Heart right ventricle (tissue), 16 donors: ENCODE data around the gene AGBL4. TPM values are rescaled to one million over a fixed set of nuclear protein-coding genes. Genes with fewer than 3 reads are reported as not detected.

Source experiments
- ATAC-seq, 8 donors: fragments of 200-7000 bp; cut with Tn5 transposase; one replicate each; pipeline ENCODE4 v1.9.1; 2020; ENCODE audit warnings: mild to moderate bottlenecking in 8 of 8, moderate library complexity in 8 of 8, moderate number of reproducible peaks in 1 of 8
- DNase-seq, 2 donors: peaks; one replicate each; pipeline ENCODE4 v3.0.0-alpha.2; 2020
- H3K27ac ChIP-seq, 10 donors: fragments of 200-600 bp; sonication (generic) in 2 of 10; one replicate each; pipeline versions ENCODE4 v1.5.0 to v1.8.0; 2020 to 2022; ENCODE audit warnings: mild to moderate bottlenecking in 3 of 10
- H3K27me3 ChIP-seq, 7 donors: fragments of 200-600 bp; one replicate each; pipeline ENCODE4 v1.8.0; 2021 to 2022; ENCODE audit warnings: mild to moderate bottlenecking in 2 of 7
- H3K36me3 ChIP-seq, 9 donors: fragments of 200-600 bp; sonication (generic) in 1 of 9; one replicate each; pipeline versions ENCODE4 v1.5.0 to v1.8.0; 2020 to 2022; ENCODE audit warnings: mild to moderate bottlenecking in 2 of 9
- H3K4me1 ChIP-seq, 9 donors: fragments of 200-600 bp; sonication (generic) in 1 of 9; one replicate each; pipeline versions ENCODE4 v1.5.0 to v1.8.0; 2020 to 2022; ENCODE audit warnings: mild to moderate bottlenecking in 4 of 9
- H3K4me3 ChIP-seq, 10 donors: fragments of 200-600 bp; sonication (generic) in 2 of 10; one replicate each; pipeline versions ENCODE4 v1.5.0 to v1.8.0; 2020 to 2022; ENCODE audit warnings: mild to moderate bottlenecking in 7 of 10, moderate library complexity in 2 of 10
- H3K9me3 ChIP-seq, 11 donors: fragments of 200-600 bp in 10 of 11; sonication (generic) in 2 of 11; one replicate each; pipeline versions ENCODE4 v1.5.0 to v1.8.0; 2013 to 2022; ENCODE audit warnings: mild to moderate bottlenecking in 2 of 11, control low read depth in 1 of 11, moderate library complexity in 1 of 11
- CTCF ChIP-seq, 9 donors: fragments of 200-600 bp; sonication (generic) in 2 of 9; IDR thresholded peaks; one replicate each; pipeline versions ENCODE4 v1.5.0 to v1.8.0; 2021 to 2022; ENCODE audit warnings: antibody characterized with exemption in 9 of 9, mild to moderate bottlenecking in 5 of 9, moderate library complexity in 1 of 9
- WGBS, 2 donors: extraction: QIAGEN DNeasy Blood & Tissue Kit; methylation state at CpG; one replicate each; pipeline ENCODE4 v1.1.7; 2013; ENCODE audit warnings: inconsistent platforms in 1 of 2; 5-methylcytosine and 5-hydroxymethylcytosine counted together
- intact Hi-C, 10 donors: fragments of 100-400 bp; cut with DNase I; formaldehyde crosslinking; loops; one replicate each; pipeline versions ENCODE4 v1.11.1 to v1.14.2; 2022
- polyA plus RNA-seq, 2 donors: library from polyadenylated mRNA; stranded (reverse); fragments of 200-250 nt; gene quantifications; one replicate each; pipeline ENCODE4 v1.2.3, GENCODE V29; 2013
- total RNA-seq, 10 donors: library from RNA; stranded (reverse); fragmentation: NEBNext Ultra II Directional in 3 of 10; extraction: Animal tissue kit (Norgen Biotek cat#: 25700) in 3 of 10; gene quantifications; one replicate each; pipeline versions ENCODE4 v1.2.1 to v1.2.4, GENCODE V29; 2021 to 2023
- donor health status: Arrhythmogenic right ventricular cardiomyopathy.
- donor health status: ischemic (EF 13 %, LVEDD 7.1; RV severe dilation, severe dysfunction).
- donor health status: healthy with polysubstance abuse.
- donor health status: DM: no; HTN: yes; CAD: no.
- donor health status: DM: no; HTN: no; CAD: no.
- donor health status: ischemic (EF 25% LVEDD 6.9; RV normal size, moderate dysfunction).
- donor health status: ischemic (EF 25% LVEDD 5.7; RV mildly dilated, moderate dysfunction).
- donor health status: healthy.
- donor health status: DM: yes; HTN: yes; CAD: no.
- donor health status: Ischemic cardiomyopathy.
- donor health status: ischemic (EF 35%, LVEDD 5.7; RV mildly dilated, moderate dysfunction).
- donor health status: nonischemic (EF 11% LVEDD 7.7; RV severe dilation, severe dysfunction).
- donor health status: DM: yes; HTN: yes; CAD: no.
- donor health status: PGD.
- donor health status: ischemic (EF 29% LVEDD 5.4; RV normal size, mild dysfunction).
- donor health status: nonischemic (EF 23%, LVEDD 6.1; RV moderate dilation, normal function).

The AGBL4 gene
- total and polyA plus RNA-seq, 12 donors, result 0.04 to 0.93 (median 0.46) TPM; not detected in 2

DNA sequence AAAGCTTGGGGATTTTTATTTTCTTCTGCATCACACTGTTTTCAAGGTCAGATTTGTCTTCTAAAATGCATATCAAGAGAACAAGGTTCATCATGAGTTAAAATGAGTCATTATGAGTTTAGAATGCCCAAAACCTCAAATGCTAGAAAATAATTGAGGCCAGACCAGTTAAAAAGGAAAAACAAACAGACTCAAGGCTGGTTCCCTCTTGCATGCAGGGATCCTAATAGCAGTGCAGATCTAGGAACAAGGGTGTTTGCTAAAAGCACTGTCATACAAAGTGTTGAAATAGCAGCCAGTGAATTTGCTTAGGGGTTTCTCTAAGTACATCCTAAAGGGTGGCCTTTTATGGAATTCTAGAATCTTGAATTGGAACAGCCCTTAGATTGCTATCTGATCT, 1262.3 kb downstream of the AGBL4 start:
- Histone ChIP-seq H3K9me3 (no peaks in the 10 kb centered on the region), H3K4me3 (no peak overlapping the region), H3K27me3 (no peaks in the 10 kb centered on the region), H3K27ac (no peak overlapping the region), H3K4me1 (no peaks in the 10 kb centered on the region), H3K36me3 (peaks cover 0 to 55% (median 12%) of the 10 kb centered on the region in 9 donors)
- DNase-seq, result no peak
- intact Hi-C loops, result no loop called here
- no peak for TF ChIP-seq CTCF (IDR thresholded peaks at IDR 0.05)
- ATAC-seq, result no peak

- 81 to 85% methylated on average over 7 of the region's 7 CpGs for WGBS, 2 donors
- Histone ChIP-seq H3K27ac (no peak overlapping the region), H3K36me3 (peaks cover 0 to 55% (median 12%) of the 10 kb centered on the region in 9 donors), H3K4me1 (no peaks in the 10 kb centered on the region), H3K9me3 (no peaks in the 10 kb centered on the region), H3K4me3 (no peak overlapping the region), H3K27me3 (no peaks in the 10 kb centered on the region)
- intact Hi-C loops, result no loop called here
- ATAC-seq, result no peak
- no peak for DNase-seq
- no peak for TF ChIP-seq CTCF (IDR thresholded peaks at IDR 0.05)
These were observed 1262.9 kb downstream of the AGBL4 start for GRCh38 chr1:48760857-48761256.

- no peak for DNase-seq
- intact Hi-C loops, result no loop called here
- TF ChIP-seq CTCF (IDR thresholded peaks at IDR 0.05), result no peak
- no peaks in the 10 kb centered on the region for H3K9me3 ChIP-seq
- H3K4me3 ChIP-seq, result no peak overlapping the region
- H3K27me3 ChIP-seq, result no peaks in the 10 kb centered on the region
- H3K4me1 ChIP-seq, result no peaks in the 10 kb centered on the region
- 97 to 98% methylated on average over 18 of the region's 18 CpGs for WGBS, 2 donors
- ATAC-seq, result no peak
- no peak overlapping the region for H3K27ac ChIP-seq
- H3K36me3 ChIP-seq, result peaks cover 0 to 69% (median 12%) of the 10 kb centered on the region in 9 donors
These were observed 1264.8 kb downstream of the AGBL4 start for GRCh38 chr1:48758976-48759375.

DNA sequence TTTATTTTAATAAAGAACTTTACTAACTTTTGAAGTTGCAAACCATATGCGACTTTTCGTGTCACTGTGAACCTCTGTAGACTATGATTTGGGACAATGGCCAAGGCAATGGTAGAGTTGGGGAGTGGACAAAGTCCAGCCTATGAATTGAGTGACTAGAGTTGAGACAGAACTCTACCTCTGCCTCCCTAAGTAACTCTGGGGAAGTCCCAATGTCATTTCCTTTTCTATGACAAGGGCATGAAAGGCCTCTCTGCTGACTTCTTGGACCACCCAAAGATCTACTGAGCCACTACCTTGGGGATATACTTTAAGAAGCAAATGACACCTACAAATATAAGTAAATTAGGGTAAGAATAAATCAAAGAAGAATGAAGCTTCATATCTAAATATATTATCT, 1266.4 kb downstream of the AGBL4 start:
- ATAC-seq (no peak), DNase-seq (no peak)
- Histone ChIP-seq H3K27ac (no peak overlapping the region), H3K27me3 (no peaks in the 10 kb centered on the region), H3K4me3 (no peak overlapping the region), H3K4me1 (peaks cover 0 to 3% (median 0%) of the 10 kb centered on the region in 9 donors), H3K9me3 (no peaks in the 10 kb centered on the region), H3K36me3 (peaks cover 0 to 82% (median 12%) of the 10 kb centered on the region in 9 donors)
- TF ChIP-seq CTCF (IDR thresholded peaks at IDR 0.05), result no peak
- WGBS, 2 donors, result 98 to 99% methylated on average over 2 of the region's 2 CpGs
- intact Hi-C loops, result no loop called here
